Measurements from ENCODE around the gene CEBPZOS.
A peak's percentile ranks its signal among the peaks of the same experiment; 100 is the strongest.
"Not testable (repeated sequence)": the region's sequence is repeated elsewhere in the genome, so short reads cannot be mapped to it uniquely, and the experiment has no call there.

CEBPZOS gene

DNA sequence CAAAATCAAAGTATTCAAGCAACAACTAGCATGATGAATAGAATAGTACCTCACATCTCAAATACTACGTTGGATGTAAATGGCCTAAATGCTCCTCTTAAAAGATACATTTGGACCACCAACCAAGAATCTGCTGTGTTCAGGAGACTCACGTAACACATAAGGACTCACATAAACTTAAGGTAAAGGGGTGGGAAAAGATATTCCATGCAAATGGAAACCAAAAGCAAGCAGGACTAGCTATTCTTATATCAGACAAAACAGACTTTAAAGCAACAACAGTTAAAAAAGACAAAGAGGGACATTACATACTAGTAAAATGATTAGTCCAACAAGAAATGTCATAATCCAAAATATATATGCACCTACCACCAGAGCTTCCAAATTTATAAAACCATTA is 10.5 kb downstream of the CEBPZOS start:
- not testable (repeated sequence) for H3K9ac ChIP-seq (ENCODE audit: low read depth in 1 of 2, low read length in 2 of 2); H3K9me3 ChIP-seq (ENCODE audit: control insufficient read depth in 2 of 2, low read length in 2 of 2); H3K27ac ChIP-seq (ENCODE audit: low read depth in 2 of 2, low read length in 2 of 2); H3K4me1 ChIP-seq (ENCODE audit: control insufficient read depth in 2 of 2, insufficient read depth in 2 of 2, low read length in 2 of 2); H3K27me3 ChIP-seq (ENCODE audit: control insufficient read depth in 2 of 2, insufficient read depth in 2 of 2, low read length in 2 of 2); H3K4me3 ChIP-seq (ENCODE audit: low read length in 2 of 2)
- peaks cover 58 to 77% of the 10 kb centered on the region in 2 donors for H3K36me3 ChIP-seq (ENCODE audit: control insufficient read depth in 2 of 2, insufficient read depth in 2 of 2, low read length in 2 of 2)

DNA sequence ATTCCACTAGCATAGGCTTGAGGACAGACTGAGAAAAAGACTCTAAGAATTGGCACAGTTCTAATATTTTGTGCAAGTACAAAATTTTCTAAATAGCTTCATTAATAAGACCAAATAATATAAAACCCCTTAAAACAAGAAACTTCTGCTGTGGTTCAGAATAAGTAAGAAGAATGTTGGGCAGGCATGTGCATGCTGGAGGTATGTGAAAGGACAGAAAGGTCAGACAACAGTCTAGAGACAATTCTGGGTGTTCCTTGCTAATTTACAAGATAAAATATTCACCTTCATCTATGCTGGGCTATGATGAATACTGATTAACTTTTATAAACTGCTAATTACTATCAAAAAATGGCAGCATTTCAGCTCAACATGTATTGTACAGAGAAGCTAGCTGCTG is 14.9 kb downstream of the CEBPZOS start:
- Histone ChIP-seq H3K9ac (ENCODE audit: low read depth in 1 of 2, low read length in 2 of 2) (no peak overlapping the region), H3K4me1 (ENCODE audit: control insufficient read depth in 2 of 2, insufficient read depth in 2 of 2, low read length in 2 of 2) (no peaks in the 10 kb centered on the region), H3K4me3 (ENCODE audit: low read length in 2 of 2) (no peak overlapping the region), H3K27me3 (ENCODE audit: control insufficient read depth in 2 of 2, insufficient read depth in 2 of 2, low read length in 2 of 2) (no peaks in the 10 kb centered on the region), H3K36me3 (ENCODE audit: control insufficient read depth in 2 of 2, insufficient read depth in 2 of 2, low read length in 2 of 2) (peaks cover 60 to 88% of the 10 kb centered on the region in 2 donors), H3K9me3 (ENCODE audit: control insufficient read depth in 2 of 2, low read length in 2 of 2) (no peaks in the 10 kb centered on the region), H3K27ac (ENCODE audit: low read depth in 2 of 2, low read length in 2 of 2) (no peak overlapping the region)

GRCh38 chr2:37211939-37212338 is 15.6 kb downstream of the CEBPZOS start:
- H3K27me3 ChIP-seq (ENCODE audit: control insufficient read depth in 2 of 2, insufficient read depth in 2 of 2, low read length in 2 of 2), result no peaks in the 10 kb centered on the region
- no peak overlapping the region for H3K9ac ChIP-seq (ENCODE audit: low read depth in 1 of 2, low read length in 2 of 2)
- H3K27ac ChIP-seq (ENCODE audit: low read depth in 2 of 2, low read length in 2 of 2), result no peak overlapping the region
- H3K4me3 ChIP-seq (ENCODE audit: low read length in 2 of 2), result no peak overlapping the region
- H3K36me3 ChIP-seq (ENCODE audit: control insufficient read depth in 2 of 2, insufficient read depth in 2 of 2, low read length in 2 of 2), result peaks cover 60 to 89% of the 10 kb centered on the region in 2 donors
- no peaks in the 10 kb centered on the region for H3K4me1 ChIP-seq (ENCODE audit: control insufficient read depth in 2 of 2, insufficient read depth in 2 of 2, low read length in 2 of 2)
- H3K9me3 ChIP-seq (ENCODE audit: control insufficient read depth in 2 of 2, low read length in 2 of 2), result no peaks in the 10 kb centered on the region

DNA sequence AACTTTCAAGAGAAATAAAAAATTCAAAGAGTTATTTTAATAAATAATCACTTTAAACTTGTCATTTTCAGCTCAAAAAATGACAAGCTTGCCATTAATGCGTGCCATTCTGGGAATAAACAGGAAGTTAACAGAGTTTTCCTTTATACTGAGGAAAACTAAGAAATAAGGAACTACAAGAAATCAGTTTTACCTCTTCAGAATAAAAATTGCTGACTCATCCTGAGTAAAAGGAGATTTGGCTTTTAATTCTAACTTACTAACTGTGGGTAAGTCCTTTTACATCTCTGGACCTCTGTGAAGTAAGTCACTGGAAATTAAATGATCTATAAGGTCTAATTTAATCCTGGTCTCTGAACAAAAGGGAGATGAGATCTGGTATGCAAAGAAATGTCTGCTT is 19.0 kb downstream of the CEBPZOS start:
- Histone ChIP-seq H3K4me1 (ENCODE audit: control insufficient read depth in 2 of 2, insufficient read depth in 2 of 2, low read length in 2 of 2) (no peaks in the 10 kb centered on the region), H3K9me3 (ENCODE audit: control insufficient read depth in 2 of 2, low read length in 2 of 2) (no peaks in the 10 kb centered on the region), H3K27me3 (ENCODE audit: control insufficient read depth in 2 of 2, insufficient read depth in 2 of 2, low read length in 2 of 2) (no peaks in the 10 kb centered on the region), H3K27ac (ENCODE audit: low read depth in 2 of 2, low read length in 2 of 2) (no peak overlapping the region), H3K36me3 (ENCODE audit: control insufficient read depth in 2 of 2, insufficient read depth in 2 of 2, low read length in 2 of 2) (peaks cover 53 to 78% of the 10 kb centered on the region in 2 donors), H3K9ac (ENCODE audit: low read depth in 1 of 2, low read length in 2 of 2) (no peak overlapping the region), H3K4me3 (ENCODE audit: low read length in 2 of 2) (no peak overlapping the region)

GRCh38 chr2:37219046-37219445 is 22.8 kb downstream of the CEBPZOS start:
- H3K4me1 ChIP-seq (ENCODE audit: control insufficient read depth in 2 of 2, insufficient read depth in 2 of 2, low read length in 2 of 2), result no peaks in the 10 kb centered on the region
- H3K4me3 ChIP-seq (ENCODE audit: low read length in 2 of 2), result no peak overlapping the region
- H3K36me3 ChIP-seq (ENCODE audit: control insufficient read depth in 2 of 2, insufficient read depth in 2 of 2, low read length in 2 of 2), result peaks cover 58 to 68% of the 10 kb centered on the region in 2 donors
- H3K9me3 ChIP-seq (ENCODE audit: control insufficient read depth in 2 of 2, low read length in 2 of 2), result no peaks in the 10 kb centered on the region
- H3K27ac ChIP-seq (ENCODE audit: low read depth in 2 of 2, low read length in 2 of 2), result no peak overlapping the region
- no peaks in the 10 kb centered on the region for H3K27me3 ChIP-seq (ENCODE audit: control insufficient read depth in 2 of 2, insufficient read depth in 2 of 2, low read length in 2 of 2)
- no peak overlapping the region for H3K9ac ChIP-seq (ENCODE audit: low read depth in 1 of 2, low read length in 2 of 2)

- Histone ChIP-seq H3K27ac (ENCODE audit: low read depth in 2 of 2, low read length in 2 of 2) (no peak overlapping the region), H3K27me3 (ENCODE audit: control insufficient read depth in 2 of 2, insufficient read depth in 2 of 2, low read length in 2 of 2) (no peaks in the 10 kb centered on the region), H3K36me3 (ENCODE audit: control insufficient read depth in 2 of 2, insufficient read depth in 2 of 2, low read length in 2 of 2) (peaks cover 50 to 55% of the 10 kb centered on the region in 2 donors), H3K4me1 (ENCODE audit: control insufficient read depth in 2 of 2, insufficient read depth in 2 of 2, low read length in 2 of 2) (no peaks in the 10 kb centered on the region), H3K9me3 (ENCODE audit: control insufficient read depth in 2 of 2, low read length in 2 of 2) (no peaks in the 10 kb centered on the region), H3K9ac (ENCODE audit: low read depth in 1 of 2, low read length in 2 of 2) (no peak overlapping the region), H3K4me3 (ENCODE audit: low read length in 2 of 2) (no peak overlapping the region)
These were observed 26.8 kb downstream of the CEBPZOS start for GRCh38 chr2:37223131-37223530.

DNA sequence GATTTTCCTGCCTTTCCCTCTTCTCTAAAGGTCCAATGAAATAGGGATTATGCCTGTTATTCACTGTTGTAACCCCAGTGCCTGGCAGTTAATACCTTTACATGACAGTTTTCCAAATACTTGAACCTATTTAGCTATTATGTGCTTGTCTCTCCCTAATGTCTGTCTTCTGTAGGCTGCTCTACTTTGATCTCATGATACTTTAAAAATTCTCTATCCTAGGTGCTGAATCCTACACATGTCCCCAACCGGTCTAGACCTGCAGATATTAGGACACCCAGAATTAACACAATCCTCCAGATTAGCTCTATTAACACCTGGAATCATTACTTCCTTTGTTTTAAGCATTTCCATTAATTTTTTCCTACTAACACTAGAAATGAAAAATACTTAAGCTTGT is 27.8 kb downstream of the CEBPZOS start:
- Histone ChIP-seq H3K9ac (ENCODE audit: low read depth in 1 of 2, low read length in 2 of 2) (no peak overlapping the region), H3K4me3 (ENCODE audit: low read length in 2 of 2) (no peak overlapping the region), H3K36me3 (ENCODE audit: control insufficient read depth in 2 of 2, insufficient read depth in 2 of 2, low read length in 2 of 2) (peaks cover 49 to 52% of the 10 kb centered on the region in 2 donors), H3K4me1 (ENCODE audit: control insufficient read depth in 2 of 2, insufficient read depth in 2 of 2, low read length in 2 of 2) (no peaks in the 10 kb centered on the region), H3K27me3 (ENCODE audit: control insufficient read depth in 2 of 2, insufficient read depth in 2 of 2, low read length in 2 of 2) (no peaks in the 10 kb centered on the region), H3K27ac (ENCODE audit: low read depth in 2 of 2, low read length in 2 of 2) (no peak overlapping the region), H3K9me3 (ENCODE audit: control insufficient read depth in 2 of 2, low read length in 2 of 2) (no peaks in the 10 kb centered on the region)

- H3K9me3 ChIP-seq (ENCODE audit: control insufficient read depth in 2 of 2, low read length in 2 of 2); H3K9ac ChIP-seq (ENCODE audit: low read depth in 1 of 2, low read length in 2 of 2); H3K4me1 ChIP-seq (ENCODE audit: control insufficient read depth in 2 of 2, insufficient read depth in 2 of 2, low read length in 2 of 2); H3K4me3 ChIP-seq (ENCODE audit: low read length in 2 of 2); H3K27me3 ChIP-seq (ENCODE audit: control insufficient read depth in 2 of 2, insufficient read depth in 2 of 2, low read length in 2 of 2); H3K27ac ChIP-seq (ENCODE audit: low read depth in 2 of 2, low read length in 2 of 2): not testable (repeated sequence)
- peaks cover 45% of the 10 kb centered on the region in 2 donors for H3K36me3 ChIP-seq (ENCODE audit: control insufficient read depth in 2 of 2, insufficient read depth in 2 of 2, low read length in 2 of 2)
These were observed 28.8 kb downstream of the CEBPZOS start for GRCh38 chr2:37225129-37225528.

DNA sequence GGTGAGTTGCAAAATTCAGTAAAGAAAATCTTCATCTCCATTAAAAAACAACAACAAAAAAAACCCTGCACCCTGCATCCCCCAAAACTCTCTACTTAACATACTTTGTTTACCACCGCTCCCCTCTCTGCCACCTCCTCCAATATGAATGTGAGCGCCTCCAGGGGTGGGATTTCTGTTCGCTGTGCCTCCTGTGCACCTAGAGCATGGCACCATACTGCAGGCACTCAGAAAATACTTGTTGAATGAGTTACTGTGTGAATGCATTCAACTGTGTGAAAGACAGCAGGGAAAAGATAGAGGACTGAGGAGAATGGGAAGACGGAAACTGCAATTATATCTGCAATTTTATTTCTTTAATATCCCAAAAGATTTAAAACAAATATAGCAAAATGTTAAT is 30.6 kb downstream of the CEBPZOS start:
- H3K9ac ChIP-seq (ENCODE audit: low read depth in 1 of 2, low read length in 2 of 2), result no peak overlapping the region
- no peak overlapping the region for H3K27ac ChIP-seq (ENCODE audit: low read depth in 2 of 2, low read length in 2 of 2)
- H3K36me3 ChIP-seq (ENCODE audit: control insufficient read depth in 2 of 2, insufficient read depth in 2 of 2, low read length in 2 of 2), result peaks cover 31 to 32% of the 10 kb centered on the region in 2 donors
- H3K4me1 ChIP-seq (ENCODE audit: control insufficient read depth in 2 of 2, insufficient read depth in 2 of 2, low read length in 2 of 2), result peaks cover 12 to 14% of the 10 kb centered on the region in 2 donors
- H3K27me3 ChIP-seq (ENCODE audit: control insufficient read depth in 2 of 2, insufficient read depth in 2 of 2, low read length in 2 of 2), result no peaks in the 10 kb centered on the region
- H3K9me3 ChIP-seq (ENCODE audit: control insufficient read depth in 2 of 2, low read length in 2 of 2), result no peaks in the 10 kb centered on the region
- H3K4me3 ChIP-seq (ENCODE audit: low read length in 2 of 2), result no peak overlapping the region

GRCh38 chr2:37228788-37229187 is 32.5 kb downstream of the CEBPZOS start:
- H3K27ac ChIP-seq (ENCODE audit: low read depth in 2 of 2, low read length in 2 of 2), result no peak overlapping the region
- H3K36me3 ChIP-seq (ENCODE audit: control insufficient read depth in 2 of 2, insufficient read depth in 2 of 2, low read length in 2 of 2), result peaks cover 17 to 22% of the 10 kb centered on the region in 2 donors

GRCh38 chr2:37230581-37230980 is 34.3 kb downstream of the CEBPZOS start:
- H3K9ac ChIP-seq (ENCODE audit: low read depth in 1 of 2, low read length in 2 of 2), result peak overlapping the region; percentile 93 to 95
- H3K27ac ChIP-seq (ENCODE audit: low read depth in 2 of 2, low read length in 2 of 2), result peak overlapping the region; percentile 89 to 97
- no peaks in the 10 kb centered on the region for H3K9me3 ChIP-seq (ENCODE audit: control insufficient read depth in 2 of 2, low read length in 2 of 2)
- peaks cover 20 to 22% of the 10 kb centered on the region in 2 donors for H3K4me1 ChIP-seq (ENCODE audit: control insufficient read depth in 2 of 2, insufficient read depth in 2 of 2, low read length in 2 of 2)
- no peaks in the 10 kb centered on the region for H3K27me3 ChIP-seq (ENCODE audit: control insufficient read depth in 2 of 2, insufficient read depth in 2 of 2, low read length in 2 of 2)
- H3K4me3 ChIP-seq (ENCODE audit: low read length in 2 of 2), result peak overlapping the region; percentile 90 to 91
- H3K36me3 ChIP-seq (ENCODE audit: control insufficient read depth in 2 of 2, insufficient read depth in 2 of 2, low read length in 2 of 2), result peaks cover 17 to 24% of the 10 kb centered on the region in 2 donors

More at GRCh38 chr2:37228788-37229187, 32.5 kb downstream of the CEBPZOS start:
- H3K4me3 ChIP-seq (ENCODE audit: low read length in 2 of 2), result no peak overlapping the region
- no peak overlapping the region for H3K9ac ChIP-seq (ENCODE audit: low read depth in 1 of 2, low read length in 2 of 2)
- H3K27me3 ChIP-seq (ENCODE audit: control insufficient read depth in 2 of 2, insufficient read depth in 2 of 2, low read length in 2 of 2), result no peaks in the 10 kb centered on the region
- H3K9me3 ChIP-seq (ENCODE audit: control insufficient read depth in 2 of 2, low read length in 2 of 2), result no peaks in the 10 kb centered on the region
- peaks cover 20 to 22% of the 10 kb centered on the region in 2 donors for H3K4me1 ChIP-seq (ENCODE audit: control insufficient read depth in 2 of 2, insufficient read depth in 2 of 2, low read length in 2 of 2)
